Activated CD8-positive, alpha-beta T cell treated with anti-CD3 and anti-CD28 coated beads for 36 hours (primary cell): ENCODE results near the gene SLX9. TPM values are rescaled to one million over a fixed set of nuclear protein-coding genes. Genes with fewer than 3 reads are reported as not detected.

Source experiments
- ATAC-seq: fragments of 200-7000 bp; cut with Tn5 transposase; one replicate; pipeline ENCODE4 v1.10.0; 2021; ENCODE audit warnings: mild to moderate bottlenecking, moderate library complexity
- CTCF ChIA-PET: fragments of 350-600 bp; sonication (Branson Sonifier 250); formaldehyde crosslinking; loops from one replicate; lab custom pipeline; 2021; ENCODE audit warnings: antibody characterized with exemption; lab: Charles Lee
- POLR2A ChIA-PET: fragments of 350-600 bp; sonication (Branson Sonifier 250); formaldehyde crosslinking; loops from one replicate; lab custom pipeline; 2021; ENCODE audit warnings: antibody characterized with exemption; lab: Charles Lee
- DNase-seq: peaks from one replicate; pipeline ENCODE4 v3.0.0-alpha.2; 2020
- H3K27ac Mint-ChIP-seq: one replicate; pipeline ENCODE4 v1.8.0; 2021; ENCODE audit warnings: mild to moderate bottlenecking, mixed read lengths
- H3K27me3 Mint-ChIP-seq: one replicate; pipeline ENCODE4 v1.8.0; 2021; ENCODE audit warnings: mixed read lengths
- H3K36me3 Mint-ChIP-seq: one replicate; pipeline ENCODE4 v1.8.0; 2021; ENCODE audit warnings: low read depth, mixed read lengths
- H3K4me1 Mint-ChIP-seq: one replicate; pipeline ENCODE4 v1.8.0; 2021; ENCODE audit warnings: low read depth, mixed read lengths
- H3K4me3 Mint-ChIP-seq: one replicate; pipeline ENCODE4 v1.8.0; 2021; ENCODE audit warnings: mild to moderate bottlenecking, moderate library complexity, mixed read lengths
- H3K9me3 Mint-ChIP-seq: one replicate; pipeline ENCODE4 v1.8.0; 2021; ENCODE audit warnings: mixed read lengths
- intact Hi-C: fragments of 100-400 bp; cut with micrococcal nuclease; formaldehyde crosslinking; loops from one replicate; pipeline ENCODE4 v1.10.0; 2022
- total RNA-seq, 2 experiments: library from RNA; stranded (reverse); gene quantifications; one replicate each; pipeline ENCODE4 v1.2.3, GENCODE V29; 2021
- TF ChIP-seq, protein P1 (sequence below): fragments of 200-600 bp; IDR thresholded peaks from one replicate; pipeline ENCODE4 v1.8.0; 2022; ENCODE audit warnings: antibody characterized with exemption, mild to moderate bottlenecking

The SLX9 gene
- total RNA-seq, 2 experiments from 2014 or later, result 76.0 to 76.5 TPM

DNA sequence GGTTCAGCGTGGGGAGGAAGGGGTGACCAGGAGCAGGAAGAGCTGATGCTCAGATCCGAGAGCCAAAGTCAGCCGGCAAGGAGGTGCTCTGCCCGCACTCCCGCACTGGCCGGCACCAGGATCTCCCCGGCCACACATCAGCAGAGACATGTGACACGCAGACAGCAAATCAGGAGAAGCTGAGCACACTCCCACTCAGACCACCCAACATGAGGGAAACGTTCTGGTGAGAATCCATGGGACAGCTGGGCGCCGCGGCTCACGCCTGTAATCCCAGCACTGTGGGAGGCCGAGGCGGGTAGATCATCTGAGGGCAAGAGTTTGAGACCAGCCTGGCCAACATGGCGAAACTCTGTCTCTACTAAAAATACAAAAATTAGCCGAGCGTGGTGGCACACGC lies 47.7 kb upstream of the SLX9 start:
- peaks cover 26% of the 10 kb centered on the region for H3K36me3 Mint-ChIP-seq
- POLR2A ChIA-PET, result interaction anchor here (1.4 to 17.0 kb wide), 5 partner anchors 12 to 41 kb away, joined by 4 to 166 read pairs (median 10); partner anchors contain the start of genes ITGB2 and PTTG1IP

DNA sequence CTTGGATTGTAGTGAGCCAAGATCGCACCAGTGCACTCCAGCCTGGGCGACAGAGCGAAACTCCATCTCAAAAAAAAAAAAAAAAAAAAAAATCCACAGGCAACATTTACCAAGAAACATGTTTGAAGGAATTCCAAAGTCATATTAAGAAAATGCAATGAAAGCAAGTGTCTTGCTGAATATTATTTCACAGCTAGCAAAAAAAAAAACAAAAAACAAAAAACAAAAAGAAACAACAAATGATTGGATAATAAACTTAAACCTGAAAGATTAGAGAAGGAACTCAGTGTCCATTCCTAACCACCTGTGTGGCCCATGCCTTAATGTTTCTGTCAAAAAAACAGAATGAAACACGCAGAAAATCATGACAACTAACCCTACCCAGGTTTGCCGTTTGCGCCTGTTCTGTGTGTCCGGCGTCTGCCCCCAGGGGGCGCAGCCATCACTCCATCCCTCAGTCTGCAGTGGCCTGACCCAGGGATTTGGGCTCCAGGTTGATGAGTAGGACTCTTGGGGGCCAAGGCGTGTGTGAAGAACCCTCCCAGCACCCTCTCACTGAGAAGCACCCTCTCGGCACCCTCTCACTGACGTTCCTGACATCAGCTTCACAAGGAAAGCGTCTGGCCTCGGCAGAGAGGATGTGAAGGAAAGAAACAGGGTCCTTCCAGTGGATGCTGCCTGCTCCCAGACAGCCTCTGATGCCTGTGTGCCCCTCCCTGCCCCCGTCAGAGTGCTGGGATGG lies 47.1 kb upstream of the SLX9 start:
- TF ChIP-seq, protein P1, sequence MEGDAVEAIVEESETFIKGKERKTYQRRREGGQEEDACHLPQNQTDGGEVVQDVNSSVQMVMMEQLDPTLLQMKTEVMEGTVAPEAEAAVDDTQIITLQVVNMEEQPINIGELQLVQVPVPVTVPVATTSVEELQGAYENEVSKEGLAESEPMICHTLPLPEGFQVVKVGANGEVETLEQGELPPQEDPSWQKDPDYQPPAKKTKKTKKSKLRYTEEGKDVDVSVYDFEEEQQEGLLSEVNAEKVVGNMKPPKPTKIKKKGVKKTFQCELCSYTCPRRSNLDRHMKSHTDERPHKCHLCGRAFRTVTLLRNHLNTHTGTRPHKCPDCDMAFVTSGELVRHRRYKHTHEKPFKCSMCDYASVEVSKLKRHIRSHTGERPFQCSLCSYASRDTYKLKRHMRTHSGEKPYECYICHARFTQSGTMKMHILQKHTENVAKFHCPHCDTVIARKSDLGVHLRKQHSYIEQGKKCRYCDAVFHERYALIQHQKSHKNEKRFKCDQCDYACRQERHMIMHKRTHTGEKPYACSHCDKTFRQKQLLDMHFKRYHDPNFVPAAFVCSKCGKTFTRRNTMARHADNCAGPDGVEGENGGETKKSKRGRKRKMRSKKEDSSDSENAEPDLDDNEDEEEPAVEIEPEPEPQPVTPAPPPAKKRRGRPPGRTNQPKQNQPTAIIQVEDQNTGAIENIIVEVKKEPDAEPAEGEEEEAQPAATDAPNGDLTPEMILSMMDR, result peak; percentile 90
- peak overlapping the region; percentile 42 for H3K27ac Mint-ChIP-seq
- H3K36me3 Mint-ChIP-seq, result peaks cover 26% of the 10 kb centered on the region
- ChIA-PET CTCF (interaction anchor here (0.7 to 7.3 kb wide), 14 partner anchors 8 to 245 kb away, joined by 3 to 83 read pairs (median 4); partner anchors contain the start of gene PTTG1IP), POLR2A (interaction anchor here (0.7 to 17.0 kb wide), 9 partner anchors 12 to 316 kb away, joined by 3 to 166 read pairs (median 4); partner anchors contain the start of genes ITGB2 and PTTG1IP)
- no peaks in the 10 kb centered on the region for H3K9me3 Mint-ChIP-seq
- peak; percentile 75 for ATAC-seq
- H3K27me3 Mint-ChIP-seq, result no peaks in the 10 kb centered on the region
- peak; percentile 87 for DNase-seq
- H3K4me3 Mint-ChIP-seq, result no peak overlapping the region
- peaks cover 14% of the 10 kb centered on the region for H3K4me1 Mint-ChIP-seq
- intact Hi-C loops, result loop anchor here (5.0 kb wide), 1 partner anchor 35 kb away; no protein-coding TSS in a partner anchor

More for the DNA sequence above, 47.7 kb upstream of the SLX9 start:
- Mint-ChIP-seq H3K4me3 (no peak overlapping the region), H3K4me1 (peaks cover 14% of the 10 kb centered on the region), H3K27me3 (no peaks in the 10 kb centered on the region), H3K27ac (no peak overlapping the region), H3K9me3 (no peaks in the 10 kb centered on the region)
- intact Hi-C loops, result loop anchor here (5.0 kb wide), 1 partner anchor 35 kb away; no protein-coding TSS in a partner anchor
- TF ChIP-seq, protein P1, result no peak
- ATAC-seq, result no peak
- no peak for DNase-seq
- CTCF ChIA-PET, result interaction anchor here (0.8 to 7.3 kb wide), 6 partner anchors 9 to 56 kb away, joined by 3 to 83 read pairs (median 5); no protein-coding TSS in a partner anchor

DNA sequence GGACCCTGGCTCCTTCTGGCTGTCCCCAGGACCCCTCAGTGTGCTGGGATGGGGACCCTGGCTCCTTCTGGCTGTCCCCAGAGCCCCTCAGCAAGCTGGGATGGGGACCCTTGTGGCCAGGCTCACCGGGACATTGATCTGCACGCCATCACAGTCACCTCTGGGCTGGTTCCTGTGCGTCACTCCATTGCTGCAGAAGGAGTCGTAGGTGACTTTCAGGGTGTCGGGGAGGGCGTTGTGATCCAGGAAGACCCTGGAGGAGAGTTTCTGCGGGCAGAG lies 46.6 kb upstream of the SLX9 start:
- intact Hi-C loops, result loop anchor here (5.0 kb wide), 1 partner anchor 34 kb away; no protein-coding TSS in a partner anchor
- Mint-ChIP-seq H3K4me1 (peaks cover 14% of the 10 kb centered on the region), H3K27ac (peak overlapping the region; percentile 59), H3K4me3 (no peak overlapping the region), H3K9me3 (no peaks in the 10 kb centered on the region), H3K27me3 (no peaks in the 10 kb centered on the region), H3K36me3 (peaks cover 28% of the 10 kb centered on the region)
- ChIA-PET CTCF (interaction anchor here (0.6 to 7.3 kb wide), 17 partner anchors 9 to 245 kb away, joined by 3 to 83 read pairs (median 4); partner anchors contain the start of genes PTTG1IP and UBE2G2), POLR2A (interaction anchor here (0.7 to 17.0 kb wide), 10 partner anchors 13 to 315 kb away, joined by 3 to 166 read pairs (median 4); partner anchors contain the start of genes ITGB2, PTTG1IP and SLX9)
- DNase-seq (no peak), ATAC-seq (peak; percentile 5)
- TF ChIP-seq, protein P1, result no peak

DNA sequence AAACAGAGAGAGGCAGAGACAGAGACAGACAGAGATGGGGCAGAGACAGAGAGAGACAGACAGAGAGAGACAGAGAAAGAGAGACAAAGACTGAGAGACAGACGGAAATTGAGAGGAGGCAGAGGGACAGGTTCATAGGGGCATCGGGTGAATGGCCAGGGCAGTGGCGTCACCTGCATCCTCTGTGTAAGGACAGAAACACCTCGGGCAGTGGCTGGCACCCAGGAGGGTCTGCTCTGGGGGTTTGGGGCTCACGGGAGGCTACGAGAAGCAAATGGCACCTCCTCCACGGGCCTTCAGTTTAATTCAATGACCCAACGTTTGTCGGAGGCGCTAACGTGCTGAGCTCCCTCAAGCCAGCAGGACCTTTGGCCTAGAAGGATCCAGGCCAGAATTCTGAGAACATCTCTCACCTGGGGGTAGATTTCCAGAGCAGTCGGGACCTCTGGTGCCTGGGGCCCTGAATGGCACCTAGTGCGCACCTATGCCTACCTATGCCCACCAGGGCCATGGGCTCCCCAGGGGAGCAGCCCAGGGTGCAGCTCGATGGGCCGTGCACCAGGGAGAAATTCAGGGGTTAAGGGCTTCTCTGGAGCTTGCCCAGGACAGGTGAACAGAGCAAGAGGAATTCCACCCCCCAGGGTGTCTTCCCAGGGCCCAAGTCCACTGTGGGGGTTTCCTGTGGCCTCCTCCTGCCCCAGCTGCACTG lies 45.7 kb upstream of the SLX9 start:
- Mint-ChIP-seq H3K4me1 (peaks cover 19% of the 10 kb centered on the region), H3K27me3 (no peaks in the 10 kb centered on the region), H3K4me3 (no peak overlapping the region), H3K36me3 (peaks cover 30% of the 10 kb centered on the region), H3K27ac (peak overlapping the region; percentile 59), H3K9me3 (no peaks in the 10 kb centered on the region)
- TF ChIP-seq, protein P1, result no peak
- ChIA-PET CTCF (interaction anchor here (0.6 to 7.3 kb wide), 14 partner anchors 10 to 245 kb away, joined by 3 to 83 read pairs (median 4); partner anchors contain the start of gene UBE2G2), POLR2A (interaction anchor here (0.7 to 17.0 kb wide), 11 partner anchors 11 to 86 kb away, joined by 3 to 166 read pairs (median 3); partner anchors contain the start of genes ITGB2, PTTG1IP and SLX9)
- no peak for DNase-seq
- no peak for ATAC-seq
- intact Hi-C loops, result loop anchor here (5.0 kb wide), 1 partner anchor 33 kb away; no protein-coding TSS in a partner anchor
